22Rv1 (cell line): ENCODE measurements around the gene GLOD4.

ENCODE experiments used
- ZFX ChIP-seq: fragments of 450-650 bp; IDR thresholded peaks from 2 replicates; pipeline ENCODE4 v1.6.1; 2017; ENCODE audit warnings: antibody characterized with exemption, borderline replicate concordance
- TF ChIP-seq, protein P1 (sequence below): fragments of 450-650 bp; IDR thresholded peaks from 2 replicates; pipeline ENCODE4 v1.5.1; 2017; ENCODE audit warnings: mild to moderate bottlenecking

- TF ChIP-seq, protein P1, sequence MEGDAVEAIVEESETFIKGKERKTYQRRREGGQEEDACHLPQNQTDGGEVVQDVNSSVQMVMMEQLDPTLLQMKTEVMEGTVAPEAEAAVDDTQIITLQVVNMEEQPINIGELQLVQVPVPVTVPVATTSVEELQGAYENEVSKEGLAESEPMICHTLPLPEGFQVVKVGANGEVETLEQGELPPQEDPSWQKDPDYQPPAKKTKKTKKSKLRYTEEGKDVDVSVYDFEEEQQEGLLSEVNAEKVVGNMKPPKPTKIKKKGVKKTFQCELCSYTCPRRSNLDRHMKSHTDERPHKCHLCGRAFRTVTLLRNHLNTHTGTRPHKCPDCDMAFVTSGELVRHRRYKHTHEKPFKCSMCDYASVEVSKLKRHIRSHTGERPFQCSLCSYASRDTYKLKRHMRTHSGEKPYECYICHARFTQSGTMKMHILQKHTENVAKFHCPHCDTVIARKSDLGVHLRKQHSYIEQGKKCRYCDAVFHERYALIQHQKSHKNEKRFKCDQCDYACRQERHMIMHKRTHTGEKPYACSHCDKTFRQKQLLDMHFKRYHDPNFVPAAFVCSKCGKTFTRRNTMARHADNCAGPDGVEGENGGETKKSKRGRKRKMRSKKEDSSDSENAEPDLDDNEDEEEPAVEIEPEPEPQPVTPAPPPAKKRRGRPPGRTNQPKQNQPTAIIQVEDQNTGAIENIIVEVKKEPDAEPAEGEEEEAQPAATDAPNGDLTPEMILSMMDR, result no peak
- TF ChIP-seq ZFX, result no peak
Measured at GRCh38 chr17:795276-795675, 13.2 kb upstream of the GLOD4 start.
